ENCODE results near the gene SYNGR3.

SYNGR3 gene

GRCh38 chr16:1999866-2000514 is 10.2 kb downstream of the SYNGR3 start:
- H3K9me2 ChIP-seq (replicated peaks; ENCODE audit: control insufficient read depth, low read length), result no peaks in the 10 kb centered on the region
- no peak overlapping the region for H3K4me2 ChIP-seq (ENCODE audit: low read length)
- TF ChIP-seq, protein P1, sequence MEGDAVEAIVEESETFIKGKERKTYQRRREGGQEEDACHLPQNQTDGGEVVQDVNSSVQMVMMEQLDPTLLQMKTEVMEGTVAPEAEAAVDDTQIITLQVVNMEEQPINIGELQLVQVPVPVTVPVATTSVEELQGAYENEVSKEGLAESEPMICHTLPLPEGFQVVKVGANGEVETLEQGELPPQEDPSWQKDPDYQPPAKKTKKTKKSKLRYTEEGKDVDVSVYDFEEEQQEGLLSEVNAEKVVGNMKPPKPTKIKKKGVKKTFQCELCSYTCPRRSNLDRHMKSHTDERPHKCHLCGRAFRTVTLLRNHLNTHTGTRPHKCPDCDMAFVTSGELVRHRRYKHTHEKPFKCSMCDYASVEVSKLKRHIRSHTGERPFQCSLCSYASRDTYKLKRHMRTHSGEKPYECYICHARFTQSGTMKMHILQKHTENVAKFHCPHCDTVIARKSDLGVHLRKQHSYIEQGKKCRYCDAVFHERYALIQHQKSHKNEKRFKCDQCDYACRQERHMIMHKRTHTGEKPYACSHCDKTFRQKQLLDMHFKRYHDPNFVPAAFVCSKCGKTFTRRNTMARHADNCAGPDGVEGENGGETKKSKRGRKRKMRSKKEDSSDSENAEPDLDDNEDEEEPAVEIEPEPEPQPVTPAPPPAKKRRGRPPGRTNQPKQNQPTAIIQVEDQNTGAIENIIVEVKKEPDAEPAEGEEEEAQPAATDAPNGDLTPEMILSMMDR (IDR thresholded peaks at IDR 0.05; ENCODE audit: low read depth, low read length, poor library complexity, severe bottlenecking), result no peak
- TF ChIP-seq EZH2phosphoT487 (IDR thresholded peaks at IDR 0.05; ENCODE audit: borderline replicate concordance, low read length), result no peak
- H3K27ac ChIP-seq (ENCODE audit: low read depth, low read length), result no peak overlapping the region
- peaks cover 10% of the 10 kb centered on the region for H3K4me1 ChIP-seq (ENCODE audit: control insufficient read depth, low read length)
- H3K4me3 ChIP-seq (ENCODE audit: low read length), result no peak overlapping the region
- H4K20me1 ChIP-seq (ENCODE audit: control insufficient read depth, insufficient read depth, low read depth, low read length), result peaks cover 10% of the 10 kb centered on the region
- H3K9me3 ChIP-seq (ENCODE audit: control insufficient read depth, insufficient read depth, low read length), result no peaks in the 10 kb centered on the region
- H3F3A ChIP-seq (ENCODE audit: control insufficient read depth, insufficient read depth), result peaks cover 15% of the 10 kb centered on the region
- H3K79me2 ChIP-seq (ENCODE audit: control insufficient read depth, low read length), result peaks cover 36% of the 10 kb centered on the region
- H3K27me3 ChIP-seq (ENCODE audit: control insufficient read depth, low read length), result no peaks in the 10 kb centered on the region
- peaks cover 87% of the 10 kb centered on the region for H3K36me3 ChIP-seq (ENCODE audit: control insufficient read depth, low read length)

- no peaks in the 10 kb centered on the region for H3K27me3 ChIP-seq (ENCODE audit: control insufficient read depth, low read length)
- H3K4me2 ChIP-seq (ENCODE audit: low read length), result no peak overlapping the region
- peaks cover 12% of the 10 kb centered on the region for H4K20me1 ChIP-seq (ENCODE audit: control insufficient read depth, insufficient read depth, low read depth, low read length)
- H3K4me1 ChIP-seq (ENCODE audit: control insufficient read depth, low read length), result peaks cover 18% of the 10 kb centered on the region
- peaks cover 46% of the 10 kb centered on the region for H3K79me2 ChIP-seq (ENCODE audit: control insufficient read depth, low read length)
- H3K27ac ChIP-seq (ENCODE audit: low read depth, low read length), result no peak overlapping the region
- TF ChIP-seq EZH2phosphoT487 (IDR thresholded peaks at IDR 0.05; ENCODE audit: borderline replicate concordance, low read length), result no peak
- TF ChIP-seq, protein P1 (IDR thresholded peaks at IDR 0.05; ENCODE audit: low read depth, low read length, poor library complexity, severe bottlenecking), result no peak
- H3K9me2 ChIP-seq (replicated peaks; ENCODE audit: control insufficient read depth, low read length), result no peaks in the 10 kb centered on the region
- H3F3A ChIP-seq (ENCODE audit: control insufficient read depth, insufficient read depth), result peaks cover 5% of the 10 kb centered on the region
- H3K4me3 ChIP-seq (ENCODE audit: low read length), result no peak overlapping the region
- peaks cover 88% of the 10 kb centered on the region for H3K36me3 ChIP-seq (ENCODE audit: control insufficient read depth, low read length)
- no peaks in the 10 kb centered on the region for H3K9me3 ChIP-seq (ENCODE audit: control insufficient read depth, insufficient read depth, low read length)
Observed at GRCh38 chr16:2001035-2001434, 11.3 kb downstream of the SYNGR3 start.

GRCh38 chr16:2001456-2002355 is 11.9 kb downstream of the SYNGR3 start:
- peaks cover 2% of the 10 kb centered on the region; the same call in 1 of the 2 replicates for H3F3A ChIP-seq (ENCODE audit: control insufficient read depth, insufficient read depth)
- H3K9me3 ChIP-seq (ENCODE audit: control insufficient read depth, insufficient read depth, low read length), result no peaks in the 10 kb centered on the region
- no peaks in the 10 kb centered on the region for H3K9me2 ChIP-seq (replicated peaks; ENCODE audit: control insufficient read depth, low read length)
- no peak overlapping the region for H3K4me2 ChIP-seq (ENCODE audit: low read length)
- no peak overlapping the region for H3K27ac ChIP-seq (ENCODE audit: low read depth, low read length)
- H4K20me1 ChIP-seq (ENCODE audit: control insufficient read depth, insufficient read depth, low read depth, low read length), result peaks cover 18% of the 10 kb centered on the region
- peaks cover 53% of the 10 kb centered on the region for H3K79me2 ChIP-seq (ENCODE audit: control insufficient read depth, low read length)
- H3K4me1 ChIP-seq (ENCODE audit: control insufficient read depth, low read length), result peaks cover 24% of the 10 kb centered on the region
- TF ChIP-seq, protein P1 (IDR thresholded peaks at IDR 0.05; ENCODE audit: low read depth, low read length, poor library complexity, severe bottlenecking), result no peak
- no peak for TF ChIP-seq EZH2phosphoT487 (IDR thresholded peaks at IDR 0.05; ENCODE audit: borderline replicate concordance, low read length)
- H3K27me3 ChIP-seq (ENCODE audit: control insufficient read depth, low read length), result no peaks in the 10 kb centered on the region
- H3K36me3 ChIP-seq (ENCODE audit: control insufficient read depth, low read length), result peaks cover 92% of the 10 kb centered on the region
- no peak overlapping the region for H3K4me3 ChIP-seq (ENCODE audit: low read length)
